ENCODE data around the gene CNNM1. TPM values are rescaled to one million over a fixed set of nuclear protein-coding genes. Genes with fewer than 3 reads are reported as not detected.

CNNM1 gene
- total RNA-seq, 4 donors from 2014 or later = 0.16 to 0.68 (median 0.20) TPM

GRCh38 chr10:99343262-99343661, 14.1 kb downstream of the CNNM1 start:
- TF ChIP-seq, protein P1, sequence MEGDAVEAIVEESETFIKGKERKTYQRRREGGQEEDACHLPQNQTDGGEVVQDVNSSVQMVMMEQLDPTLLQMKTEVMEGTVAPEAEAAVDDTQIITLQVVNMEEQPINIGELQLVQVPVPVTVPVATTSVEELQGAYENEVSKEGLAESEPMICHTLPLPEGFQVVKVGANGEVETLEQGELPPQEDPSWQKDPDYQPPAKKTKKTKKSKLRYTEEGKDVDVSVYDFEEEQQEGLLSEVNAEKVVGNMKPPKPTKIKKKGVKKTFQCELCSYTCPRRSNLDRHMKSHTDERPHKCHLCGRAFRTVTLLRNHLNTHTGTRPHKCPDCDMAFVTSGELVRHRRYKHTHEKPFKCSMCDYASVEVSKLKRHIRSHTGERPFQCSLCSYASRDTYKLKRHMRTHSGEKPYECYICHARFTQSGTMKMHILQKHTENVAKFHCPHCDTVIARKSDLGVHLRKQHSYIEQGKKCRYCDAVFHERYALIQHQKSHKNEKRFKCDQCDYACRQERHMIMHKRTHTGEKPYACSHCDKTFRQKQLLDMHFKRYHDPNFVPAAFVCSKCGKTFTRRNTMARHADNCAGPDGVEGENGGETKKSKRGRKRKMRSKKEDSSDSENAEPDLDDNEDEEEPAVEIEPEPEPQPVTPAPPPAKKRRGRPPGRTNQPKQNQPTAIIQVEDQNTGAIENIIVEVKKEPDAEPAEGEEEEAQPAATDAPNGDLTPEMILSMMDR (IDR thresholded peaks at IDR 0.05; ENCODE audit: low read depth) = no peak

GRCh38 chr10:99344715-99345114, 15.6 kb downstream of the CNNM1 start:
- TF ChIP-seq, protein P1 (IDR thresholded peaks at IDR 0.05; ENCODE audit: low read depth) = no peak

DNA sequence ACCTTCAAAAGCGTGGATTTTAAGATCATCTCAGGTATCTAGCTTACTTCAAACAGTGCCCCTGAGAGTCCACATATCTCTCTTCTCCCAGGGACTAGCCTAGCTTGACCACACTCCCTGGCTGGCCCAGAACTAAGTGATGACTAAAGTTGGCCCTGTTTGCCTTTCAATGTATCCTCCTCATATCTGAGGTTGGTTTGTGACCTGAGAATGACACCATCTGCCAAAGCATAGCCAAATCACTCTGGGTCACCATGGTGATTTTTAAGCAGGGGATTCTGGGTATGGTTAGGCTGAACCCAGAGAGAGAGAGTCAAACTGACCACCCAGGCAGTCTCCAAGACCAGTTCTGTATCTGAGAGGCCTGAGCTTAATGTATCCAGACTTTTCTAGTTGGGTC, 16.2 kb downstream of the CNNM1 start:
- TF ChIP-seq, protein P1 (IDR thresholded peaks at IDR 0.05; ENCODE audit: low read depth) = no peak

DNA sequence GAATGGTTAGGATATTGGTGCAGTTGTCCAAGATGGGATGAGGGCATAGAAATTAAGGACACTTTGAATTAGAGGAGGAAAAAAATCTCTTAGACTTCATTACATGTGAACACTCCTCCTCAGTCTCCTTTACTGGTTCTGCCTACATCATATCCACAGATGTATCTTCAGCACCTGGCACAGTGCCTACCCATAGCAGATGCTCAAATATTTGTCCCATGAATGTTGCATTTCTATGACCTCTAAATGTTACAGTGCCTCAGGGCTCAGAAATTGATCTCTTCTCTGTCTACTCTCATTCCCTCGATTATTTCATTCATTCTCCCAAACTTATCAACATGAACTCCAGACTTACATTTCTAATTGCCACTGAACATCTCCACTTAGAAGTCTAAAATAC, 17.1 kb downstream of the CNNM1 start:
- TF ChIP-seq, protein P1 (IDR thresholded peaks at IDR 0.05; ENCODE audit: low read depth) = no peak

DNA sequence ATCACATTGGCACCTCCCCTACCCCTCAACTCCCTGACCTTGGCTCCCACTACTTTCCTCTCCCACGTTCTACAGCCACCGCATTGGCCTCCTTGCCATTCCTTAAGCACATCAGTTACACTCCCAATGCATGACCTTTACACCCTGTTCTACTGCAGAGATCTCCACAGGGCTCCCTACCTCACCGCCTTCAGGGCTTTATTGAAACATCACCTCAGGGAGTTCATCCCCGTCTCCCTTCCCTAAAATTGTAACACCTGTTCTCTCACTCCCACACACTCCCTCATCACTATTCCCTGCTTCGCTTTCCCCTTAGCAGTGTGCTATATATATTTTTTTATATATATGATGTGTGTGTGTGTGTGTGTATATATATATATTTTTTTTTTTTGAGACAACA, 18.5 kb downstream of the CNNM1 start:
- TF ChIP-seq, protein P1 (IDR thresholded peaks at IDR 0.05; ENCODE audit: low read depth) = no peak

DNA sequence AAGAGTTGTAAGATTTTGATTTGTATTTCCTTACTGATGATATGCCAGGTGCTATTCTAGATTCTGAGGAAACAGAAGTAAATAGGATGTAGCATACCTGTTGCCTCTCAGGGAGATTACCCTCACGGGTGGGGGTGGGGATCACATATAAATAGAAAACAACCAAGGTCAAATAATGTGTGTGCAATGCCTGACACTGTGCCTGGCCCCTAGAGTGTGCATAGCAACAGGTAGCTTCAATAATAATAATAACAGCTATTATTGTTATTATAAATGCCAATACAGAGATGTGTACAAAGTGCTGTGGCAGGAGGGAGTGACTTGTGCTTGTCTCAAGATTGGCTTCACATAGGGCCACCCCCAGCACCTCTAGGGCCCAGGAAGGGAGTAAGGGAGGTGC, 24.0 kb downstream of the CNNM1 start:
- TF ChIP-seq, protein P1 (IDR thresholded peaks at IDR 0.05; ENCODE audit: low read depth) = no peak

DNA sequence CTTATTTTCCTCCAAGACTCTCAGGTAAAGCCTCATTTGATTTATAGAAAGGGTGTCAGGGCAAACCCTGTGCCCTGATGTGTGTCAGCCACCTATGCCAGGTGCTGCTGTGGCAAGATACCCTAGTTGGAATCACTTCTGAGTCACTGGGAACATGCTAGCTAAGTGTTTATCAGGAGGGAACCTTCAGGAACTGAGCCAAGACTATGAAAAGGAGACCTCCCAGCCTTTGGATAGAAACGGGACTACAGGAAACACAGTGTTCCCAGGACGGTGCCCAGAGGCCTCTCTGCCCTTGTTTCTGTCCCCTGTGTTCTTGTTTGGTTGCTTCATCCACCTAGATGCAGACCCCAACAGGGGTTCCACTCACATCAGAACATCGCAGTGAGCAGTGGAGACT, 28.5 kb downstream of the CNNM1 start:
- TF ChIP-seq, protein P1 (IDR thresholded peaks at IDR 0.05; ENCODE audit: low read depth) = no peak
